ENCODE measurements around the gene DNAJB9. TPM values are rescaled to one million over a fixed set of nuclear protein-coding genes. Genes with fewer than 3 reads are reported as not detected.

DNAJB9 gene
- total RNA-seq, 6 donors from 2014 or later: 5.2 to 54.1 (median 29.0) TPM

DNA sequence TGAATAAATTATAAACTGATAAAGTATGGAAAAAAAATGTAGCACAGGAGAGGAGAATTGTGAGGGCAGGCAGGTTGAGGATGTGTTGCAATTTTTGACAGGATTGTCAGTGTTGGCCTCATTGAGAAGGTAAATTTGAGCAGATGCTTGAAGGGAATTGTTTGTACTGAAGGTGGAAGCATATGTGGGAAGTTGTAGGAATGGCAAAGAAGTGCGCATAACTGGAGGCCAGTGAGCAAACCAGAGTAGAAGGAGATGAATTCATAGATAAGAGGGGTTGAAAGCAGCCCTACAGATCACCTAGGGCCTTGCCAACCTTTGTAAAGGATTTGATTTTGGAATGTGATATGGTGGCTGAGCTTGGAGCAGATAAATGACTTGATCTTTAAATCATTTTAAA is 6.4 kb downstream of the DNAJB9 start:
- TF ChIP-seq EP300 (IDR thresholded peaks at IDR 0.05) (no peak), POLR2AphosphoS5 (IDR thresholded peaks at IDR 0.05) (no peak), POLR2A (IDR thresholded peaks at IDR 0.05) (no peak)
- TF ChIP-seq, protein P1, sequence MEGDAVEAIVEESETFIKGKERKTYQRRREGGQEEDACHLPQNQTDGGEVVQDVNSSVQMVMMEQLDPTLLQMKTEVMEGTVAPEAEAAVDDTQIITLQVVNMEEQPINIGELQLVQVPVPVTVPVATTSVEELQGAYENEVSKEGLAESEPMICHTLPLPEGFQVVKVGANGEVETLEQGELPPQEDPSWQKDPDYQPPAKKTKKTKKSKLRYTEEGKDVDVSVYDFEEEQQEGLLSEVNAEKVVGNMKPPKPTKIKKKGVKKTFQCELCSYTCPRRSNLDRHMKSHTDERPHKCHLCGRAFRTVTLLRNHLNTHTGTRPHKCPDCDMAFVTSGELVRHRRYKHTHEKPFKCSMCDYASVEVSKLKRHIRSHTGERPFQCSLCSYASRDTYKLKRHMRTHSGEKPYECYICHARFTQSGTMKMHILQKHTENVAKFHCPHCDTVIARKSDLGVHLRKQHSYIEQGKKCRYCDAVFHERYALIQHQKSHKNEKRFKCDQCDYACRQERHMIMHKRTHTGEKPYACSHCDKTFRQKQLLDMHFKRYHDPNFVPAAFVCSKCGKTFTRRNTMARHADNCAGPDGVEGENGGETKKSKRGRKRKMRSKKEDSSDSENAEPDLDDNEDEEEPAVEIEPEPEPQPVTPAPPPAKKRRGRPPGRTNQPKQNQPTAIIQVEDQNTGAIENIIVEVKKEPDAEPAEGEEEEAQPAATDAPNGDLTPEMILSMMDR (IDR thresholded peaks at IDR 0.05): no peak
- H3K4me1 ChIP-seq: peaks cover 11 to 19% (median 12%) of the 10 kb centered on the region in 4 donors
- H3K36me3 ChIP-seq: peaks cover 4 to 46% (median 10%) of the 10 kb centered on the region in 4 donors
- DNase-seq: no peak
- no peak for ATAC-seq (ENCODE audit: low FRiP score in 2 of 2)
- no peak overlapping the region for H3K27ac ChIP-seq
- H3K27me3 ChIP-seq: no peaks in the 10 kb centered on the region
- H3K9me3 ChIP-seq: peaks cover 0 to 5% (median 2%) of the 10 kb centered on the region in 4 donors
- no peak overlapping the region for H3K4me3 ChIP-seq
- 96 to 100% methylated on average over 1 of the region's 1 CpG for WGBS, 2 donors

DNA sequence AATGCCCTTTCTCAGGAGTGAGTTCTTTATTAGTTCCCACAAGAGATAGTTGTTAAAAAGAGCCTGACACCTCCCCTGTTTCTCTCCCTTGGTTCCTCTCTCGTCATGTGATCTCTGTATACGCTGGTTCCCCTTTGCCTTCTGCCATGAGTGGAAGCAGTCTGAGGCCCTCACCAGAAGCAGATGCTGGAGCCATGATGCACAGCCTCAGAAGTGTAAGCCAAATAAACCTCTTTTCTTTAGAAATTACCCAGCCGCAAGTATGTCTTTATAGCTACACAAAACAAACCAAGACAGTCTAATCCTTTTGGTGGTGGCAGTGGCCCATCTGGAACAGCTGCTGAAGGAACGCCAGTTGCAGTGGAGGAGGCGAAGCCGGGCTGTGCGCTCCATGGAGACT is 9.3 kb downstream of the DNAJB9 start:
- WGBS, 2 donors: 94 to 98% methylated on average over 3 to 7 of the region's 7 CpGs
- ATAC-seq (ENCODE audit: low FRiP score in 2 of 2): no peak
- TF ChIP-seq, protein P1 (IDR thresholded peaks at IDR 0.05): no peak
- TF ChIP-seq POLR2A (IDR thresholded peaks at IDR 0.05): no peak
- TF ChIP-seq POLR2AphosphoS5 (IDR thresholded peaks at IDR 0.05): no peak
- no peak for TF ChIP-seq EP300 (IDR thresholded peaks at IDR 0.05)

DNA sequence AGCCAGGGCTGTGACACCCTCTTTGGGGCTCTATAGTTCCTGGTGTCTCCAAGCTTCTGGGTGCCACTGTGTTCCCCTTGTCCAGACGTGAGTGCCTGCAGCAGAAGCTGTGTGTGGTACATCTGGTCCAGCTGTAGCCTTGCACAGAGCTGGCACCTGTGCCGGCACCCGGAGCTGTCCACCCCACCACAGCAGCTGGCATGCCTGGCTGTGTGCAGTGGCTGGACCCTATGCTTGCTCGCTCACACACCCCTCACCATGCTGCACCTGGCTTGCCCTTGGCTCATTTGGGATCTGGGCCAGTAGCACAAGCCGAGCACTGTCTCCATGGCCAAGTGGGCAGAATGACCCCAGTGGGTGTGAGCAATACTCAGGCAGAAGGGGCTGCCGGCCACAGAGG is 10.6 kb downstream of the DNAJB9 start:
- Histone ChIP-seq H3K4me1 (no peaks in the 10 kb centered on the region), H3K36me3 (peaks cover 4 to 16% (median 8%) of the 10 kb centered on the region in 4 donors), H3K9me3 (peaks cover 0 to 5% (median 2%) of the 10 kb centered on the region in 4 donors), H3K27me3 (no peaks in the 10 kb centered on the region), H3K27ac (no peak overlapping the region), H3K4me3 (no peak overlapping the region)
- 82 to 98% methylated on average over 4 to 5 of the region's 6 CpGs for WGBS, 2 donors
- ATAC-seq (ENCODE audit: low FRiP score in 2 of 2) (no peak), DNase-seq (peak in 1 of 2 donors; percentile 60)
- TF ChIP-seq, protein P1 (IDR thresholded peaks at IDR 0.05): no peak
- TF ChIP-seq EP300 (IDR thresholded peaks at IDR 0.05) (no peak), POLR2AphosphoS5 (IDR thresholded peaks at IDR 0.05) (no peak), POLR2A (IDR thresholded peaks at IDR 0.05) (no peak)

More for the DNA sequence above, 9.3 kb downstream of the DNAJB9 start:
- no peak for DNase-seq
- Histone ChIP-seq H3K27ac (no peak overlapping the region), H3K27me3 (no peaks in the 10 kb centered on the region), H3K9me3 (peaks cover 0 to 5% (median 2%) of the 10 kb centered on the region in 4 donors), H3K36me3 (peaks cover 4 to 29% (median 8%) of the 10 kb centered on the region in 4 donors), H3K4me1 (peaks cover 0 to under 1% (median 0%) of the 10 kb centered on the region in 4 donors), H3K4me3 (no peak overlapping the region)

DNA sequence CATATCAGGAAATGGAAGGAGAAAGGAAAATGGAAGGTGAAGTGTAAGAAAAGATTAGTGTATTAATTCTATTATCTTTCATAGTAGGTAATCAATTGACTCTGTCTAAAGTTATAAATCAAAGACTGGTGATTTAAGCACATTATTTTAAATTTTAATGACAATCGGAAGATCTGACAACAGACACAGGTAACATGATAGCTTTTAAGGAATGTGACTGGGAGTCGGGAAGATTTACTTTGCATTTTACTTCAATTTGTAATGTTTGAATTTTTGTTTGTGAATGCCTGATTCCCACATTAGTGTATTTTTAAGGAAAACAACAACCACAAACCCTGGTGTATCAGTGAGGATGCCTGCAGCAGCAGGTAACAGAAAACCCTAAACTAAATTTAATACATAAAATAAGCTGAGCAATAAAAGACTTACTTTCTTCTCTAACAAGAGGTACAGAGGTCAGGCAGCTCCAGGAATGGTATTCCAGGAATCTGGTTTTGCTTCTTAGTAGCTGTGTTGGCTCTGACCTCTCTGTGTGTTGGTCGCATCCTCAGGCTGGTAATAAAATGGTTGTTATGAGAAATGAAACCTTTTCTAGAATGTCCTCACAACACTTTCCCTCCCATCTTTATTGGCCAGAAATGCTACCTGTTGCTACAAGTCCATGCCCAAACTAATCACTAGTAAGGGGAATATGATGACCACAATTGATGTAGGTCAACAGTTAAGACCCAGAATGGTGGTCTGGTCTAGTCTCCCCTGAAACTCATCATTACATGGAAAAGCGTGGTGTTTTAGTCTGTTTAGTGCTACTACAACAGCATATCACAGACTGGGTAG is 12.2 kb downstream of the DNAJB9 start:
- TF ChIP-seq EP300 (IDR thresholded peaks at IDR 0.05) (no peak), POLR2A (IDR thresholded peaks at IDR 0.05) (no peak), POLR2AphosphoS5 (IDR thresholded peaks at IDR 0.05) (no peak)
- TF ChIP-seq, protein P1 (IDR thresholded peaks at IDR 0.05): no peak
- WGBS, 2 donors: 60 to 81% methylated on average over 4 of the region's 4 CpGs
- H3K9me3 ChIP-seq: peaks cover 0 to 5% (median 2%) of the 10 kb centered on the region in 4 donors
- H3K27ac ChIP-seq: no peak overlapping the region
- DNase-seq (no peak), ATAC-seq (ENCODE audit: low FRiP score in 2 of 2) (no peak)
- H3K4me3 ChIP-seq: no peak overlapping the region
- peaks cover 4 to 15% (median 5%) of the 10 kb centered on the region in 4 donors for H3K36me3 ChIP-seq
- H3K4me1 ChIP-seq: no peaks in the 10 kb centered on the region
- no peaks in the 10 kb centered on the region for H3K27me3 ChIP-seq

Data from upper lobe of left lung (tissue), 6 donors.